A172 (cell line): ENCODE measurements around the gene AFG1L. TPM values are rescaled to one million over a fixed set of nuclear protein-coding genes. Genes with fewer than 3 reads are reported as not detected.
"Not testable (repeated sequence)": the region's sequence is repeated elsewhere in the genome, so short reads cannot be mapped to it uniquely, and the experiment has no call there.

Source experiments
- DNase-seq: peaks from one replicate; pipeline ENCODE4 v3.0.0-alpha.2; 2015; ENCODE audit warnings: low spot score
- total RNA-seq: library from RNA; depleted of rRNA; stranded (reverse); fragments of >200 nt; shearing (Covaris generic); gene quantifications from 2 replicates; pipeline ENCODE4 v1.2.3, GENCODE V29; 2014; rRNA removed

AFG1L gene
- 4.5 and 6.6 TPM in 2 replicates for total RNA-seq

- peak; percentile 83 for DNase-seq
Observed at GRCh38 chr6:108294727-108295625, at the start of gene AFG1L. AFG1L (plus strand) TSS chr6:108295054; CDS start chr6:108295080, 26 bp downstream.

GRCh38 chr6:108245095-108245494 lies 49.8 kb upstream of the AFG1L start:
- DNase-seq: not testable (repeated sequence)

- no peak for DNase-seq
Observed at GRCh38 chr6:108247965-108248536, 46.8 kb upstream of the AFG1L start.

- DNase-seq: no peak
Observed at GRCh38 chr6:108250240-108250866, 44.5 kb upstream of the AFG1L start.

GRCh38 chr6:108251252-108251651 lies 43.6 kb upstream of the AFG1L start:
- no peak for DNase-seq

- no peak for DNase-seq
Observed at GRCh38 chr6:108252055-108252454, 42.8 kb upstream of the AFG1L start.

GRCh38 chr6:108253241-108253640 lies 41.6 kb upstream of the AFG1L start:
- no peak for DNase-seq

GRCh38 chr6:108254433-108255410 lies 40.1 kb upstream of the AFG1L start:
- no peak for DNase-seq

- DNase-seq: peak; percentile 22
Observed at GRCh38 chr6:108260126-108260808, 34.6 kb upstream of the AFG1L start.

- peak; percentile 89 for DNase-seq
Observed at GRCh38 chr6:108260809-108261569, 33.9 kb upstream of the AFG1L start, which contains the start of gene SNX3. SNX3 (minus strand) TSS chr6:108261040; CDS start chr6:108260921, 119 bp downstream.

GRCh38 chr6:108263371-108263770 lies 31.5 kb upstream of the AFG1L start:
- DNase-seq: no peak

- no peak for DNase-seq
Observed at GRCh38 chr6:108268845-108269244, 26.0 kb upstream of the AFG1L start.

- not testable (repeated sequence) for DNase-seq
Observed at GRCh38 chr6:108269955-108270354, 24.9 kb upstream of the AFG1L start.

GRCh38 chr6:108274546-108274945 lies 20.3 kb upstream of the AFG1L start:
- no peak for DNase-seq

- no peak for DNase-seq
Observed at GRCh38 chr6:108275976-108276375, 18.9 kb upstream of the AFG1L start.

- DNase-seq: no peak
Observed at GRCh38 chr6:108277295-108277694, 17.6 kb upstream of the AFG1L start.

GRCh38 chr6:108277831-108278230 lies 17.0 kb upstream of the AFG1L start:
- DNase-seq: no peak

- no peak for DNase-seq
Observed at GRCh38 chr6:108285381-108285780, 9.5 kb upstream of the AFG1L start.

GRCh38 chr6:108286366-108286765 lies 8.5 kb upstream of the AFG1L start:
- no peak for DNase-seq

GRCh38 chr6:108287373-108287772 lies 7.5 kb upstream of the AFG1L start:
- DNase-seq: no peak
